ENCODE results near the gene RFT1.
"Not testable (repeated sequence)": the region's sequence is repeated elsewhere in the genome, so short reads cannot be mapped to it uniquely, and the experiment has no call there.

DNA sequence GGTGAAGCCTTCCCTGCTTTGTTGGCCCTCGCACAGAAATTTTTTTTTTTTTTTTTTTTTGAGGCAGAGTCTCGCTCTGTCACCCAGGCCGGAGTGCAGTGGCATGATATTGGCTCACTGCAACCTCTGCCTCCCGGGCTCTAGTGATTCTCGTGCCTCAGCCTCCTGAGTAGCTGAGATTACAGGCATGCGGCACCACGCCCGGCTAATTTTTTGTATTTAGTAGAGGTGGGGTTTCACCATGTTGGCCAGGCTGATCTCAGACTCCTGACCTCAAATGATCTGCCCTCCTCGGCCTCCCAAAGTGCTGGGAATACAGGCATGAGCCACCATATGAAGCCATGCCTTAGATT lies 20.8 kb upstream of the RFT1 start:
- TF ChIP-seq EZH2 (IDR thresholded peaks at IDR 0.05); POLR2AphosphoS5 (IDR thresholded peaks at IDR 0.05; ENCODE audit: borderline replicate concordance, low read depth, low read length); FOXP2 (optimal IDR thresholded peaks at IDR 0.05; ENCODE audit: control extremely low read depth, extremely low read length, insufficient read depth): not testable (repeated sequence)
